SK-N-SH treated with all-trans-retinoic acid at 6 μM for 48 hours (cell line): ENCODE results near the gene GPRC5B.

ENCODE experiments used
- ATAC-seq: fragments of 200-7000 bp; cut with Tn5 transposase; 3 replicates; pipeline ENCODE4 v1.9.1; 2020; ENCODE audit warnings: mild to moderate bottlenecking, moderate library complexity
- ARNTL ChIP-seq: fragments of 450-650 bp; formaldehyde crosslinking; IDR thresholded peaks from 2 replicates; pipeline ENCODE4 v1.5.0; 2020; ENCODE audit warnings: low read depth, mild to moderate bottlenecking, moderate library complexity, borderline replicate concordance
- BACH2 ChIP-seq: fragments of 250-450 bp; sonication (Bioruptor Pico); IDR thresholded peaks from 2 replicates; pipeline ENCODE4 v1.9.0; 2021; ENCODE audit warnings: mild to moderate bottlenecking, borderline replicate concordance
- CSDC2 ChIP-seq: fragments of 250-450 bp; sonication (Bioruptor Pico); IDR thresholded peaks from 2 replicates; pipeline ENCODE4 v1.5.0; 2020; ENCODE audit warnings: mild to moderate bottlenecking, moderate library complexity
- ESRRG ChIP-seq: fragments of 250-450 bp; sonication (Bioruptor Pico); IDR thresholded peaks from 2 replicates; pipeline ENCODE4 v1.6.1; 2021; ENCODE audit warnings: mild to moderate bottlenecking
- GLIS3 ChIP-seq: fragments of 250-450 bp; sonication (Bioruptor Pico); IDR thresholded peaks from 2 replicates; pipeline ENCODE4 v1.5.0; 2020; ENCODE audit warnings: mild to moderate bottlenecking, moderate library complexity
- ISL1 ChIP-seq: fragments of 250-450 bp; sonication (Bioruptor Pico); IDR thresholded peaks from 2 replicates; pipeline ENCODE4 v2.1.2; 2022; ENCODE audit warnings: mild to moderate bottlenecking, moderate library complexity
- PPARA ChIP-seq: fragments of 250-450 bp; sonication (Bioruptor Pico); IDR thresholded peaks from 2 replicates; pipeline ENCODE4 v1.5.0; 2020; ENCODE audit warnings: mild to moderate bottlenecking, borderline replicate concordance
- RARB ChIP-seq: fragments of 250-450 bp; sonication (Bioruptor Pico); IDR thresholded peaks from 2 replicates; pipeline ENCODE4 v1.8.0; 2021; ENCODE audit warnings: mild to moderate bottlenecking, moderate library complexity
- SNAI2 ChIP-seq: fragments of 250-450 bp; sonication (Bioruptor Pico); IDR thresholded peaks from 2 replicates; pipeline ENCODE4 v1.5.0; 2020; ENCODE audit warnings: mild to moderate bottlenecking, moderate library complexity
- TCF4 ChIP-seq: fragments of 250-450 bp; sonication (Bioruptor Pico); IDR thresholded peaks from 2 replicates; pipeline ENCODE4 v1.8.0; 2021; ENCODE audit warnings: mild to moderate bottlenecking, moderate library complexity, borderline replicate concordance
- TOX ChIP-seq: fragments of 250-450 bp; sonication (Bioruptor Pico); IDR thresholded peaks from 2 replicates; pipeline ENCODE4 v1.8.0; 2021; ENCODE audit warnings: mild to moderate bottlenecking, moderate library complexity, borderline replicate concordance
- ZC3H10 ChIP-seq: fragments of 250-450 bp; sonication (Bioruptor Pico); IDR thresholded peaks from 2 replicates; pipeline ENCODE4 v1.5.1; 2021; ENCODE audit warnings: mild to moderate bottlenecking, moderate library complexity
- ZFP3 ChIP-seq: fragments of 250-450 bp; sonication (Bioruptor Pico); IDR thresholded peaks from 2 replicates; pipeline ENCODE4 v1.5.0; 2020; ENCODE audit warnings: mild to moderate bottlenecking, moderate library complexity
- ZFP30 ChIP-seq: fragments of 450-650 bp; formaldehyde crosslinking; IDR thresholded peaks from 2 replicates; pipeline ENCODE4 v1.5.0; 2022; ENCODE audit warnings: mild to moderate bottlenecking, moderate library complexity
- ZNF565 ChIP-seq: fragments of 450-650 bp; formaldehyde crosslinking; conservative IDR thresholded peaks from 2 replicates; pipeline ENCODE4 v1.5.0; 2020; ENCODE audit warnings: low read depth, mild to moderate bottlenecking, moderate library complexity
- ZNF70 ChIP-seq: fragments of 450-650 bp; formaldehyde crosslinking; IDR thresholded peaks from 2 replicates; pipeline ENCODE4 v1.5.0; 2020; ENCODE audit warnings: mild to moderate bottlenecking, moderate library complexity
- ZNF8 ChIP-seq: fragments of 450-650 bp; formaldehyde crosslinking; IDR thresholded peaks from 2 replicates; pipeline ENCODE4 v1.5.0; 2020; ENCODE audit warnings: mild to moderate bottlenecking, moderate library complexity
- TF ChIP-seq, protein P1 (sequence below): fragments of 250-450 bp; sonication (Bioruptor Pico); IDR thresholded peaks from 2 replicates; pipeline ENCODE4 v1.5.1; 2021; ENCODE audit warnings: mild to moderate bottlenecking, moderate library complexity
- TF ChIP-seq, protein P2 (sequence below): fragments of 250-450 bp; sonication (Bioruptor Pico); IDR thresholded peaks from 2 replicates; pipeline ENCODE4 v1.5.1; 2020; ENCODE audit warnings: low read depth, mild to moderate bottlenecking, moderate library complexity
- TF ChIP-seq, protein P3 (sequence below): fragments of 250-450 bp; sonication (Bioruptor Pico); IDR thresholded peaks from 2 replicates; pipeline ENCODE4 v1.8.0; 2021; ENCODE audit warnings: low read depth, mild to moderate bottlenecking, moderate library complexity, borderline replicate concordance
- TF ChIP-seq, protein P4 (sequence below): fragments of 250-450 bp; sonication (Bioruptor Pico); IDR thresholded peaks from 2 replicates; pipeline ENCODE4 v1.8.0; 2020; ENCODE audit warnings: mild to moderate bottlenecking, moderate library complexity, borderline replicate concordance
- TF ChIP-seq, protein P5 (sequence below): fragments of 250-450 bp; sonication (Bioruptor Pico); IDR thresholded peaks from 2 replicates; pipeline ENCODE4 v1.5.0; 2020; ENCODE audit warnings: mild to moderate bottlenecking, moderate library complexity

Gene GPRC5B

DNA sequence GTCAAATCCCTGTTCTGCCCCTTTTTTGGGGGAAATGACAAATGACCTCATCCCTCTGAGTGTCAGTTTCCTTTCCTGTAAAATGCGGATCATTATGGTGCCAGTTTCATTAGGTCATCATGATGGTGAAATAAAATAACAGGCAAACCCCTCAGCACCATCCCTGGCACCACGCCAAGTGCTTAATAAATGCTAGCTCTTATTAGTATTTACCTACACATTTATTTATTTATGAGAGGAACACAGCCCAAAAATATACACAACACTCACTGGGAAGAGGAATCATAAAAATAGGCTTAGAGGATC is 28.6 kb upstream of the GPRC5B start:
- no peak for ATAC-seq
- TF ChIP-seq, protein P1, sequence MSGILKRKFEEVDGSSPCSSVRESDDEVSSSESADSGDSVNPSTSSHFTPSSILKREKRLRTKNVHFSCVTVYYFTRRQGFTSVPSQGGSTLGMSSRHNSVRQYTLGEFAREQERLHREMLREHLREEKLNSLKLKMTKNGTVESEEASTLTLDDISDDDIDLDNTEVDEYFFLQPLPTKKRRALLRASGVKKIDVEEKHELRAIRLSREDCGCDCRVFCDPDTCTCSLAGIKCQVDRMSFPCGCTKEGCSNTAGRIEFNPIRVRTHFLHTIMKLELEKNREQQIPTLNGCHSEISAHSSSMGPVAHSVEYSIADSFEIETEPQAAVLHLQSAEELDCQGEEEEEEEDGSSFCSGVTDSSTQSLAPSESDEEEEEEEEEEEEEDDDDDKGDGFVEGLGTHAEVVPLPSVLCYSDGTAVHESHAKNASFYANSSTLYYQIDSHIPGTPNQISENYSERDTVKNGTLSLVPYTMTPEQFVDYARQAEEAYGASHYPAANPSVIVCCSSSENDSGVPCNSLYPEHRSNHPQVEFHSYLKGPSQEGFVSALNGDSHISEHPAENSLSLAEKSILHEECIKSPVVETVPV (CRISPR knock-in tag): no peak
- TF ChIP-seq, protein P2, sequence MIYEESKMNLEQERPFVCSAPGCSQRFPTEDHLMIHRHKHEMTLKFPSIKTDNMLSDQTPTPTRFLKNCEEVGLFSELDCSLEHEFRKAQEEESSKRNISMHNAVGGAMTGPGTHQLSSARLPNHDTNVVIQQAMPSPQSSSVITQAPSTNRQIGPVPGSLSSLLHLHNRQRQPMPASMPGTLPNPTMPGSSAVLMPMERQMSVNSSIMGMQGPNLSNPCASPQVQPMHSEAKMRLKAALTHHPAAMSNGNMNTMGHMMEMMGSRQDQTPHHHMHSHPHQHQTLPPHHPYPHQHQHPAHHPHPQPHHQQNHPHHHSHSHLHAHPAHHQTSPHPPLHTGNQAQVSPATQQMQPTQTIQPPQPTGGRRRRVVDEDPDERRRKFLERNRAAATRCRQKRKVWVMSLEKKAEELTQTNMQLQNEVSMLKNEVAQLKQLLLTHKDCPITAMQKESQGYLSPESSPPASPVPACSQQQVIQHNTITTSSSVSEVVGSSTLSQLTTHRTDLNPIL: no peak
- TF ChIP-seq ZC3H10 (CRISPR knock-in tag) (no peak), PPARA (CRISPR knock-in tag) (no peak), ZFP3 (no peak), ZNF70 (CRISPR knock-in tag) (no peak), ARNTL (no peak), CSDC2 (CRISPR knock-in tag) (no peak), ISL1 (CRISPR knock-in tag) (no peak), BACH2 (no peak), ZFP30 (CRISPR knock-in tag) (no peak), RARB (CRISPR knock-in tag) (no peak), ESRRG (no peak)
- TF ChIP-seq, protein P3, sequence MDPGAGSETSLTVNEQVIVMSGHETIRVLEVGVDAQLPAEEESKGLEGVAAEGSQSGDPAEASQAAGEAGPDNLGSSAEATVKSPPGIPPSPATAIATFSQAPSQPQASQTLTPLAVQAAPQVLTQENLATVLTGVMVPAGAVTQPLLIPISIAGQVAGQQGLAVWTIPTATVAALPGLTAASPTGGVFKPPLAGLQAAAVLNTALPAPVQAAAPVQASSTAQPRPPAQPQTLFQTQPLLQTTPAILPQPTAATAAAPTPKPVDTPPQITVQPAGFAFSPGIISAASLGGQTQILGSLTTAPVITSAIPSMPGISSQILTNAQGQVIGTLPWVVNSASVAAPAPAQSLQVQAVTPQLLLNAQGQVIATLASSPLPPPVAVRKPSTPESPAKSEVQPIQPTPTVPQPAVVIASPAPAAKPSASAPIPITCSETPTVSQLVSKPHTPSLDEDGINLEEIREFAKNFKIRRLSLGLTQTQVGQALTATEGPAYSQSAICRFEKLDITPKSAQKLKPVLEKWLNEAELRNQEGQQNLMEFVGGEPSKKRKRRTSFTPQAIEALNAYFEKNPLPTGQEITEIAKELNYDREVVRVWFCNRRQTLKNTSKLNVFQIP (CRISPR knock-in tag): no peak
- TF ChIP-seq, protein P4, sequence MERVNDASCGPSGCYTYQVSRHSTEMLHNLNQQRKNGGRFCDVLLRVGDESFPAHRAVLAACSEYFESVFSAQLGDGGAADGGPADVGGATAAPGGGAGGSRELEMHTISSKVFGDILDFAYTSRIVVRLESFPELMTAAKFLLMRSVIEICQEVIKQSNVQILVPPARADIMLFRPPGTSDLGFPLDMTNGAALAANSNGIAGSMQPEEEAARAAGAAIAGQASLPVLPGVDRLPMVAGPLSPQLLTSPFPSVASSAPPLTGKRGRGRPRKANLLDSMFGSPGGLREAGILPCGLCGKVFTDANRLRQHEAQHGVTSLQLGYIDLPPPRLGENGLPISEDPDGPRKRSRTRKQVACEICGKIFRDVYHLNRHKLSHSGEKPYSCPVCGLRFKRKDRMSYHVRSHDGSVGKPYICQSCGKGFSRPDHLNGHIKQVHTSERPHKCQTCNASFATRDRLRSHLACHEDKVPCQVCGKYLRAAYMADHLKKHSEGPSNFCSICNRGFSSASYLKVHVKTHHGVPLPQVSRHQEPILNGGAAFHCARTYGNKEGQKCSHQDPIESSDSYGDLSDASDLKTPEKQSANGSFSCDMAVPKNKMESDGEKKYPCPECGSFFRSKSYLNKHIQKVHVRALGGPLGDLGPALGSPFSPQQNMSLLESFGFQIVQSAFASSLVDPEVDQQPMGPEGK (CRISPR knock-in tag): no peak

DNA sequence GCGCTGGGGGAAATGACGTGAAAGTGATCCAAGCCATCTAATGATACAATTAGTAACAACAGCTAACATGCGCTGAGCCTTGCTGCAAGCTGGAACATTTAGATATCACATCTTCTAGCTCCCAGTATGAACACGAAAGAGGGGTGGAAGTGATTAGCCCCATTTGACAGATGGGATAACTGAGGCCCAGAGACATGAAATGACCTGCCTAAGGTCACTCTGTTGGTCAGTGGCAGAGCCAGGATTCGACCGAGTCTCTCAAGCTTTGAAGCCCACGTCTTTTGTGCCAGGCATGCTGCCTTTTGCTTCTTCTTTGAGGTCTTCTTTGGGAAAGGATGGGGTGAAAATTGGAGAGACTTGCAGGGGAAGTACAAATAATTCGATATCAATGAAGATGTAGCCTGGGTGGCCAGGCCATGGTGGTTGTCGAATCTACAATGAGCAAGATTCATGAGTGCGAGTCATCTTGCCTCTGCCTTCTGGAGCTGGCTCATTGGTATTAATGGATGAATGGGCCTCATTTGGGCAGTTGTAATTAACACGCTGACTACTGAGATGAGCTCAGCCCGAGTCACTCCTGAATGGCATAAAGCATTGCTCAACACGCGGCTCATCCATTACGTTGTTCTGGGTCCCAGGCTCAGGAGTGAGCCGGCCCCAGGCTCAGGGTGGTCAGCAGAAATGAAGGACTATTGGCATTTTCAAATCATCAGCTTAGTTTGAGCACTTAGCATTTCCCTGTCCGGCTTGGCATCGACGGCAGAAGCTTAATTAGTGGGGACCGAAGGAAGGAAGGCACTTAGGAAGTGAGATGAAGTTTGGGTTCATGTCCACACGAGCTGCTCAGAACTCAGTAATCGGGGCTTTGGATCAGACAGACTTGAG is 28.0 kb upstream of the GPRC5B start:
- peak; percentile 34; the same call in 2 of the 3 replicates for ATAC-seq
- TF ChIP-seq ZC3H10 (CRISPR knock-in tag) (no peak), ZFP3 (no peak), SNAI2 (no peak), RARB (CRISPR knock-in tag) (no peak), ZNF565 (CRISPR knock-in tag) (no peak), ZNF8 (no peak), ZFP30 (CRISPR knock-in tag) (no peak), ESRRG (no peak), ZNF70 (CRISPR knock-in tag) (no peak), ARNTL (no peak), GLIS3 (CRISPR knock-in tag) (no peak), ISL1 (CRISPR knock-in tag) (no peak), TOX (CRISPR knock-in tag) (no peak), TCF4 (CRISPR knock-in tag) (no peak)
- TF ChIP-seq, protein P3 (CRISPR knock-in tag): no peak
- TF ChIP-seq, protein P4 (CRISPR knock-in tag): no peak
- TF ChIP-seq, protein P5, sequence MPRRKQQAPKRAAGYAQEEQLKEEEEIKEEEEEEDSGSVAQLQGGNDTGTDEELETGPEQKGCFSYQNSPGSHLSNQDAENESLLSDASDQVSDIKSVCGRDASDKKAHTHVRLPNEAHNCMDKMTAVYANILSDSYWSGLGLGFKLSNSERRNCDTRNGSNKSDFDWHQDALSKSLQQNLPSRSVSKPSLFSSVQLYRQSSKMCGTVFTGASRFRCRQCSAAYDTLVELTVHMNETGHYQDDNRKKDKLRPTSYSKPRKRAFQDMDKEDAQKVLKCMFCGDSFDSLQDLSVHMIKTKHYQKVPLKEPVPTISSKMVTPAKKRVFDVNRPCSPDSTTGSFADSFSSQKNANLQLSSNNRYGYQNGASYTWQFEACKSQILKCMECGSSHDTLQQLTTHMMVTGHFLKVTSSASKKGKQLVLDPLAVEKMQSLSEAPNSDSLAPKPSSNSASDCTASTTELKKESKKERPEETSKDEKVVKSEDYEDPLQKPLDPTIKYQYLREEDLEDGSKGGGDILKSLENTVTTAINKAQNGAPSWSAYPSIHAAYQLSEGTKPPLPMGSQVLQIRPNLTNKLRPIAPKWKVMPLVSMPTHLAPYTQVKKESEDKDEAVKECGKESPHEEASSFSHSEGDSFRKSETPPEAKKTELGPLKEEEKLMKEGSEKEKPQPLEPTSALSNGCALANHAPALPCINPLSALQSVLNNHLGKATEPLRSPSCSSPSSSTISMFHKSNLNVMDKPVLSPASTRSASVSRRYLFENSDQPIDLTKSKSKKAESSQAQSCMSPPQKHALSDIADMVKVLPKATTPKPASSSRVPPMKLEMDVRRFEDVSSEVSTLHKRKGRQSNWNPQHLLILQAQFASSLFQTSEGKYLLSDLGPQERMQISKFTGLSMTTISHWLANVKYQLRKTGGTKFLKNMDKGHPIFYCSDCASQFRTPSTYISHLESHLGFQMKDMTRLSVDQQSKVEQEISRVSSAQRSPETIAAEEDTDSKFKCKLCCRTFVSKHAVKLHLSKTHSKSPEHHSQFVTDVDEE (CRISPR knock-in tag): no peak
- TF ChIP-seq, protein P2: no peak
